LHCN-M2 (cell line): ENCODE measurements around the gene ZDHHC11. TPM values are rescaled to one million over a fixed set of nuclear protein-coding genes. Genes with fewer than 3 reads are reported as not detected.
"Not testable (repeated sequence)": the region's sequence is repeated elsewhere in the genome, so short reads cannot be mapped to it uniquely, and the experiment has no call there.

ENCODE experiments used
- DNase-seq: peaks from one replicate; pipeline ENCODE4 v3.0.0-alpha.2; 2012; ENCODE audit warnings: low read depth
- total RNA-seq: library from RNA; depleted of rRNA; stranded (reverse); fragments of >200 nt; gene quantifications from 2 replicates; pipeline ENCODE4 v1.2.3, GENCODE V29; 2014

ZDHHC11 gene
- total RNA-seq, 1 experiment from 2014 or later = 0.17 TPM

- not testable (repeated sequence) for DNase-seq
Observed at GRCh38 chr5:844426-844825, 6.4 kb downstream of the ZDHHC11 start.

DNA sequence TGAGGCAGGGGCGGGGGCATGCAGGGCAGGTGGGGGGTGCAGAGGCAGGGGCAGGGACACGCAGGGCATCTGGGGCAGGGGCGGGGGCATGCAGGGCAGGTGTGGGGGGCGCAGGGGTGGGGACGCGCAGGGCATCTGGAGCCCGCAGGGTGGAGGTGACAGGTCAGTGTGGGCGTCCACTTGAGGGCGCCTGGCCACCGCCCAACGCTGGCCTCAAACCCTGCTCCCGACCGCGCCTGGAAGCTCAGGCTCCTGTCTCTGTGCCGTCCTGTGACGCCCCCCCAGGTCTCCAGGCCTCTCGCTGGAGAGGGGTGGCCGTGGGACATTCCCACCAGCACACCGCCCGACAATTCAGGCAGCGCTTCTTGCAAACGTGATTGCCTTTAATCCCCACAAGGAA lies 6.9 kb downstream of the ZDHHC11 start:
- DNase-seq = not testable (repeated sequence)

DNA sequence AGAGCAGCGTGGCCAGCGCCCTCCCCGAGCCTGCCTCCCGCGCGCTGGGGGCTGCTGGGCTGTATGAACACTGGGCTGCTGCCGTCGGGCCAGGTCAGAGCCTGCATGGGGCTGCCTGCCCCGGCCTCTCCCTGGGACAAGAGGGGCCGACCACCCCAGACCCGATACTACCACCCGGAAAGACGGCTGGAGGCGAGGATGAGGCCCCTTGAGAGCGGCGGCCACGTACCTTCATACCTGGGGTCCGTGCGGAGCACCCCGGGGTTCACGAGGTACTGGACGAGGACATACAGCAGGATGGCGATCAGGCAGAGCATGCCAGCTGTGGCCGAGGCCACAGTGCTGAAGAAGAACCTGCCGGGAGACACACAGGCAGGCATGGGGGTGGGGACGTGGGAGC lies 7.4 kb downstream of the ZDHHC11 start:
- DNase-seq = not testable (repeated sequence)

DNA sequence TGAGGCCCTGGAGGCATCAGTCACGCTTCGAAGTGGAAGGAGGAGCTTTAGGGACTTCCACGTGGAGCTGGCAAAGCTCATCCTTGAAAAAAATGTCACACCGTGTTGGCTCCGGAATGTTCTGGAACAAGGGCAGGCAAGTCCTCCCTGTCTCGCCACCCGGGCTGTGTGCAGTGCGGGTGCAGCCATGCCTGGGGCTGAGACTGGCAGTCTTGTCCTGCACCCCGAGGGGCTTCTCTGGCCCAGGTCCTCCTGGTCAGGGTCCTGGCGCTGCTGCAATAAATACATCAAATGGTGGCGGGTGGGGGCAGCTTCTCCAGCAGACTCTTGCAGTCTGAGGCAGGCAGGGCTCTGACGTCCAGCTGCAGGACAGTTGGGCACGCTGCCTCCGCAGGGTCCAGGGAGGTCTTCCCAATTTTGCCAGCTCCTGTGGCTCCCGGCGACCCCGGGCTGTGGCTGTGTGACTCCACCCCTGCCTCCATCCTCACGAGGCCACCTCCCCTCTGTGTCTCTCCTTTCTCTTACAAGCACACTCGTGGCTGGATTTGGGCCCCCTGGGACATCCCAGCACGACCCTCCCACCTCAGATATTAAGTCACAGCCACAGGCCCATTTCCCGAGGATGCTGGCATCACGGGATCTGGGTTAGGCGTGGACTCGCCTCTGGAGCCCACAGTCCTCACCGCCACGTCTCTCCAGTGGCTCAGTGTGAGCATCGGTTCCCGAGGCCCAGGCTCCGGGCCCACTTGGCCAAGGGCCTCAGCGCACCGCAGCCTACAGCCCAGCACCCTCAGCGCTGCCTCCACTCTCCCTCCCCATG lies 8.2 kb downstream of the ZDHHC11 start:
- DNase-seq = not testable (repeated sequence)

DNA sequence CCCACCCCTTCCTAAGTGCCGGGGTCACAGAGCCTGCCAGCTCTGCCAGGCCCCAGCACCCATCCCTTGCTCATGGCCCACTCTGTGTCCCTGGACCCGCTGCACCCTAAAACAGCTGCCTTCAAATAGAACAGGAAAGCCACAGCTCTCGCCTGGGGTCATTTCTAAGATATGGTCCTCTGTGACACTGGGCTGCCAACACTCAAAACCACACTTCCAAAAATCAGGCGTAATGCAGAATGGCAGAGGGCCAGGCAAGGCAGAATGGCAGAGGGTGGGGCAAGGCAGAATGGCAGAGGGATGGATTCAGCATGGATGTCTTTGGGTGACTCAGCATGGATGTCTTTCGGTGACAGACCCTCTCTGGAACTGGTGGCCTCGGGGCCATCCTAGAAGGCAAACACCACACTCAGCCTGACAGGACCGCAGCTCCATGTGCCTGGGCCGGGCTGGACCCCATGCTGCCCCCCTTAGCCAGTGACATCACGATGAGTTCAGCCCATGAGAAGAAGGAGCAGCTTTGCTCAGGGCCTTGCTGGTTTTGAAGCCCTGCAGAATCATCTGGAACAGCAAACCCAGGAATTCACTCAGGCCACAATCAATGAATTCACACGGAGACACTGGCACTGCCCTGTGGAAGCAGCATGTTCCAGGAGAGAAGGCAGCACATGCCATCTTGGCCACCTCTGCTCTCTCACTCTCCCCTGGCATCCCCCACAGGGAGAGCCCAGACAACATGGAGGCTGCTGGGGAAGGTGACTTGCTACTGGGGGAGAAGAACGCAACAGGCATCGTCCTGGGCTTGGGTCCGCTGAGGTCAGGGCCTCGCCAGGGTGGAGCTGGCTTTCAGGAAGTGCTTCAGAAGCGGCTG lies 9.0 kb downstream of the ZDHHC11 start:
- not testable (repeated sequence) for DNase-seq

DNA sequence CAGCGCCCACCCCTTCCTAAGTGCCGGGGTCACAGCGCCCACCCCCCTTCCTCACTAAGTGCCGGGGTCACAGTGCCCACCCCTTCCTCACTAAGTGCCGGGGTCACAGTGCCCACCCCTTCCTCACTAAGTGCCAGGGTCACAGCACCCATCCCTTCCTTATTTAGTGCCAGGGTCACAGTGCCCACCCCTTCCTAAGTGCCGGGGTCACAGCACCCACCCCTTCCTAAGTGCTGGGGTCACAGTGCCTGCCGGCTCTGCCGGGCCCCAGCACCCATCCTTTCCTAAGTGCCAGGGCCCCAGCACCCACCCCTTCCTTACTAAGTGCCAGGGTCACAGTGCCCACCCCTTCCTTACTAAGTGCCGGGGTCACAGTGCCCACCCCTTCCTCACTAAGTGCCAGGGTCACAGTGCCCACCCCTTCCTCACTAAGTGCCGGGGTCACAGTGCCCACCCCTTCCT lies 9.8 kb downstream of the ZDHHC11 start:
- DNase-seq = not testable (repeated sequence)

- not testable (repeated sequence) for DNase-seq
Observed at GRCh38 chr5:840118-840973, 10.4 kb downstream of the ZDHHC11 start.

- not testable (repeated sequence) for DNase-seq
Observed at GRCh38 chr5:838431-838851, 12.3 kb downstream of the ZDHHC11 start.

- DNase-seq = not testable (repeated sequence)
Observed at GRCh38 chr5:837621-838121, 13.1 kb downstream of the ZDHHC11 start.

DNA sequence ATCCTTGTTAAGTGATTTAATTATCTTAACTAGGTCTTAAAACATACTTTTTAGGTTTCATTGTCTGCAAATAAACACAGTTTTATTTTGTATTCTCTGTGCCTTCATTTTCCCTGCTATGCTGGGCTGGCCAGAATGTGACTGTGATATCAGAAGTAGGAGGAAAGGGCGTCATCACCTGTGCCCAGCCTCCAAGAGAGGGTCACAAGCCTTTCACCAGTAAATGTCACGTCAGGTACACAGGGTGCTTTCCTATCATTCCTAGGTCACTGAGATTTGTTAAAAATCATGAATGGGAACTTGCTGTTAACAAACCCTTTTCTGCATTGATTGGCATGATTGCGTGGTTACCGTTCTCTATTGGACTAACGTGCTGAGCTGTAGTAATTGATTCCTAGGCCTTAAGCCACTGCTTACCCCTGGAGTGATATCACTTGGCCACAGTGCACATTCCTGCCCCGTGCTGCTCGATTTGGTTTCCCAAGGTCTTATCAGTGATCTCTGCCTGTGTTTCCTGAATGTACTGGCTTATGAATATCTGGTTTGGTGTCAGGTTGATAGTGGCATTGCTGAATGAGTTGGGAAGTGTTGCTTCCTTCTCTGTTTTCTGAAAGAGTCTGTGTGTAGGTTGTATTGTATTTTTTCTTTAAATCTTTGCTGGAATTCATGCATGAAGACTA lies 14.7 kb downstream of the ZDHHC11 start:
- not testable (repeated sequence) for DNase-seq

DNA sequence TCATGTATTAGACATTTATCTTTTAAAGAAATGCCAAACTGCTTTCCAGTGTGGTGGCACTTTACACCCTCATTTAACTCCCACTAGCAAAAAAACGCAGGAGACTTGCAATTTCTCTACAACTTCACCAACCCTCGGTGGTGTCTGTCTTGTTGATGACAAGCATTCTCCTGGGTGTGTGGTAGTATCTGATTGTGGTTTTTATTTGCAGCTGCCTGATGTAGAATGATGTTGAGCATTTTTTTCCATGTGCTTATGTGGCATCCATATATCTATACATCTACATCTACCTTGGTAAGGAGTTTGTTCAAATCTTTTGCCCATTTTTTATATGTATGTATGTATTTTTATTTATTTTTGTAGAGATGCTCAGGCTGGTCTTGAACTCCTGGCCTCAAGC lies 16.8 kb downstream of the ZDHHC11 start:
- DNase-seq = not testable (repeated sequence)

DNA sequence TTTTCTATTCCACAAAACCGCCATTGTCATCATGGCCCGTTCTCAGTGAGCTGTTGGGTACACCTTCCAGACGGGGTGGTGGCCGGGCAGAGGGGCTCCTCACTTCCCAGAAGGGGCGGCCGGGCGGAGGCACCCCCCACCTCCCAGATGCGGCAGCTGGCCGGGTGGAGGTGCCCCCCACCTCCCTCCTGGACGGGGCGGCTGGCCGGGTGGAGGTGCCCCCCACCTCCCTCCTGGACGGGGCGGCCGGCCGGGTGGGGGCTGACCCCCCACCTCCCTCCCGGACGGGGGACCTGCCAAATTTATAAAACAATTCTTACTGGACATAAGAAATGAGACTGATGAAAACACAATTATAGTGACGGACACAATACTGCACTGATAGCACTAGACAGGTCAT lies 22.6 kb downstream of the ZDHHC11 start:
- not testable (repeated sequence) for DNase-seq

DNA sequence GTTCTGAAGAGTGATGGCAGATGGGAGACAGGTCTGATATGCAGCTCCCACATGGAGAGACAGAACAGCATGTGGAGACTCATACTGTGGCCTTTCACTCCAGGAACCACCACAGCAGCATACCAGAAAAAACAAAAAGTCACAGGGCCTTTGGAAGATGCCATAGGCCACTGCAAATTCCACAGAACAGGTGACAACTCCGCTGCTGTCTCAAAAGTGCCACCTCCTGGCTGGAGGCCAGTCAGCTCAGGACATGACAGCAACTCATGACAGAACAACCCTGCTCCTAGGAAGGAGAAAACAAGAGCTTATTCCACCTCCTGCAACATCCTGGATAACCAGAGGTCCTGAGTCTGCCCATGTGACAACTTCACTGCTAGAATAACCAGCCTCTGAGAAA lies 25.2 kb downstream of the ZDHHC11 start:
- not testable (repeated sequence) for DNase-seq

- DNase-seq = no peak
Observed at GRCh38 chr5:821504-821903, 29.3 kb downstream of the ZDHHC11 start.

DNA sequence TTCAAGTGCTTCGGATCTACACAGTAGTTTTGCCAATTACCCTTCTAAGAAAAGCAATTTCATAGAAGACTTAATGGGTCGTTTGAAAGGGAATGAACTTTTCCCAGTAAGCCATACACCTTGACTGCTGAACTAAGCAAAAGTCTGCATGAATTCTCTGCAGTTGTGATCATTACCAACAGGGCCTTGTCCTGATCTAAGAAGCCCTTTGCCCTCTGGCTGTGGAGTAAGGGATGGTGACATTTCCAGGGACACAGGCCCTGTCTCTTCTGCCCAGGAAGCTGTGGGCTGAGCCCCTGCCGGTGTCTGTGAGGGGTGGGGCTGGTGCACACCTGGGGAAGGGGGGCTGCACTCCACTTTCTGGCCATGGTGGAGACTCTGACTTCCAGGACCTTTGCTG lies 30.5 kb downstream of the ZDHHC11 start:
- DNase-seq = no peak

GRCh38 chr5:819078-819477 lies 31.7 kb downstream of the ZDHHC11 start:
- DNase-seq = no peak

- DNase-seq = no peak
Observed at GRCh38 chr5:816176-816575, 34.6 kb downstream of the ZDHHC11 start.

GRCh38 chr5:815449-815848 lies 35.3 kb downstream of the ZDHHC11 start:
- DNase-seq = no peak

- not testable (repeated sequence) for DNase-seq
Observed at GRCh38 chr5:813575-813974, 37.2 kb downstream of the ZDHHC11 start.

DNA sequence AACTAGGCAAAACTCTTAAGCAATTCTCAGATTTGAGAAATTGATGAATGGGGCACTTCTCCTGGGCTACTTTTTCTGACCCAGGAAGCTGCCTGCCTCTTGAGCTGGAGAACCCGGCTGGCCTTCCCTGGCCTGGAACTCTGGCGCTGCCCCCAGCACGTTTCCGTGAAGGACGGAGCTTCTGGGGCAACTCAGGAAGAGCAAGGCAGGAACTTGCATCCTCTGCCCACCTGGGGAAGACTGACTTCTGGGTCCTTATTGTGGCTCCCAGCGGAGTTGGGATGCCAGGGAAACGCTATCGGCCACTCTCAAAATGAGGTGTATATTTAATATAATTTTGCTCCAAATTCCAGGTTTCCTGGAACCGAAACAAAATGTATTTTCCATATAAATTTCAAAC lies 39.4 kb downstream of the ZDHHC11 start:
- DNase-seq = not testable (repeated sequence)
